Activated CD8-positive, alpha-beta memory T cell treated with anti-CD3 and anti-CD28 coated beads, Interleukin-2, amount 50 U/mL, for 1 hour (primary cell): ENCODE results near the gene CDK11B.
"Not testable (repeated sequence)": the region's sequence is repeated elsewhere in the genome, so short reads cannot be mapped to it uniquely, and the experiment has no call there.

ENCODE experiments used
- DNase-seq: peaks from one replicate; pipeline ENCODE4 v3.0.0-alpha.2; 2020; ENCODE audit errors: extremely low read depth

The CDK11B gene

GRCh38 chr1:1599030-1599934 is 59.5 kb downstream of the CDK11B start:
- DNase-seq = no peak

GRCh38 chr1:1598720-1599029 is 60.1 kb downstream of the CDK11B start:
- no peak for DNase-seq

- no peak for DNase-seq
Measured at GRCh38 chr1:1598051-1598719, 60.6 kb downstream of the CDK11B start.

- no peak for DNase-seq
Measured at GRCh38 chr1:1597275-1597930, 61.4 kb downstream of the CDK11B start.

DNA sequence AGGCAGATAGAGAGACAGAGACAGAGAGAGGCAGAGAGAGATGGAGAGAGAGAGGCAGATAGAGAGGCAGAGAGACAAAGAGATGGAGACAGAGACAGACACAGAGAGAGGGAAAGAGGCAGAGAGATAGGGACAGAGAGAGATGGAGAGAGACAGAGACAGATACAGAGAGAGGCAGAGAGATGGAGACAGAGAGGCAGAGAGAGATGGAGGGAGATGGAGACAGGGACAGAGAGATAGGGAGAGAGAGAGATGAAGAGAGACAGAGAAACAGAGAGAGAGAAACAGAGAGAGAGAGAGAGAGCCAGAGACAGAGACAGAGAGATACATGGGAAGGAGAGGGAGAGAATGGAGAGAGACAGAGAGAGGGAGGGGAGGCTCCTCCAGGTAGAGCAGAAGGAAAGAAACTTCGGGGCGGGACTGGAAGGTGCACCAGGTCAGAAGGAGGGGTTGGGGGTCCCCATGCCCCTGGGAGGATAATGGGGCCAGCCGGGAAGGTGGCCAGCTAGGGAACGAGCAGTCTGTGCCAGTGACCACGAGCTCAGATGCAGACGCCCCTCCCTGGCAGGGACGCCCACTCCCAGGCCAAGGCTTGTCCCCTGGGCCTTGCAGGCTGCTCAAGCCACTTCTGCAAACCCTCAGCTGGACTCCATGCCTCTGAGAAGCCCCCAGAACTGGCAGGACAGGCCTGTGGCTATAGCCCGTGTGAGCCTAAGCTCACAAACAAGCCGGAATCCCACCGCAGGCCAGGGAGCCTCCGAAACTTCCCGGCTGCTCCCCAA is 62.1 kb downstream of the CDK11B start:
- no peak for DNase-seq

GRCh38 chr1:1595341-1595740 is 63.5 kb downstream of the CDK11B start:
- not testable (repeated sequence) for DNase-seq

GRCh38 chr1:1594602-1595260 is 64.1 kb downstream of the CDK11B start:
- DNase-seq = no peak

DNA sequence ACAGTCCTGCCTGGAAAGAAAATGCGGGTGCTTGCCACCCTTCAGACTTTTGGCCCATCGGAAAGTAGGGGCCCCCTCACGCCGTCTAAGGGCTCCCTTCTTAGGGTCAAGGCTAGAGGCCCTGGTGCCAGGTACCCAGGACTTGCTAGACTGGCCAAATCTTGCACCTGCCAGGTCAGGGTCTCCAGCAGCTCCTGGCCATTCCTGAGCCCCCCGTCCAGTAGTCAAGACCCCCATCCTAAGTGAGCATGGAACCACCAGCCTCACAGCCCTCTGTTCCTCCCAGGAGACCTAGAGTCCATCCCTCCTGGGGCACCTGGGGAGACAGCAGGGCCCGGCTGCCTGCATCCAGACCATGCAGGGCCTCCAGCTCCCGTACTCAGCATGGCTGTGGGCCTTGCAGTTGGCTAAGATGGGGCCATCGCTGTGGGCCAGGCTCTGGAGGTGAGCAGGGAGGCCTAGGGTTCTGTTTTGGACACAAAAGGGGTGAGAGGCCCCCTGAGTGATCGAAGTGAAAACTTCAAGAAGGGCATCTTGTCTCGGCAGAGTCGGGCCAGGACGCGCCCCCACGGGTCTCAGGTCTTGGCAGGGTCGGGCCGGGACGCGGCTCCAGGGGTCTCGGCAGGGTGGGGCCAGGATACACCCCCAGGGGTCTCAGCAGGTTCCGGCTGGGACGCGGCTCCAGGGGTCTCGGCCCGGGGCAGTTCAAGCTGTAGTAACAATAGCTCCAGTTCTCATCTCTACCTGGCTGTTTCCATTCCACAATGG is 64.8 kb downstream of the CDK11B start:
- no peak for DNase-seq

DNA sequence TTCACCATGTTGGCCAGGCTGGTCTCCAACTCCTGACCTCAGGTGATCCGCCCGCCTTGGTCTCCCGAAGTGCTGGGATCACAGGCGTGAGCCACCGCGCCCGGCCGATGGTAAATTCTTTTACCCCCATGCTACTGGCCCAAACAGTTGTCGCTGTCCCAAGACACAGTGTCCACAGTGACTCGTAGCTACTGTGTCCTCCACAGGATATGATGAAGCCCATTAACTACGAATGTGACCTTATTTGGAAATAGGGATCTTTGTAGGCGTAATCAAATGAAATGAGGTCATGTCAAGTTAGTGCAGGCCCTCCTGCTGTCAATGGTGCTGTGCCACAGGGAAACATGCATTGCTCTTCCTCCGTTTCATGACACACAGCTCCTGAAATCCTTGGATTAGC is 67.4 kb downstream of the CDK11B start:
- no peak for DNase-seq
